CD4-positive, CD25-positive, alpha-beta regulatory T cell (primary cell): ENCODE results near the gene SLC39A10. TPM values are rescaled to one million over a fixed set of nuclear protein-coding genes. Genes with fewer than 3 reads are reported as not detected.
"Not testable (repeated sequence)": the region's sequence is repeated elsewhere in the genome, so short reads cannot be mapped to it uniquely, and the experiment has no call there.

Experiments used
- ATAC-seq, 2 donors: fragments of 150-1000 bp; cut with Tn5 transposase; one replicate each; pipeline ENCODE4 v1.10.0; 2021; ENCODE audit warnings: low read depth in 2 of 2, moderate number of reproducible peaks in 2 of 2, moderate library complexity in 1 of 2
- DNase-seq, 3 donors: peaks; one replicate each; pipeline versions ENCODE4 v3.0.0 to v3.0.0-alpha.2; 2012 to 2022; ENCODE audit warnings: mixed read lengths in 1 of 3
- H3K27ac ChIP-seq: one replicate; pipeline ENCODE4 v1.7.0; 2013; ENCODE audit warnings: mild to moderate bottlenecking, low read length; ENCODE audit not compliant: insufficient read depth, poor library complexity, severe bottlenecking
- H3K27me3 ChIP-seq: one replicate; pipeline ENCODE4 v1.7.0; 2013; ENCODE audit warnings: low read length; ENCODE audit not compliant: control insufficient read depth, insufficient read depth
- H3K36me3 ChIP-seq: one replicate; pipeline ENCODE4 v1.7.0; 2013; ENCODE audit warnings: mild to moderate bottlenecking, low read length, moderate library complexity; ENCODE audit not compliant: control insufficient read depth, insufficient read depth
- H3K4me1 ChIP-seq: 2 replicates; pipeline ENCODE4 v1.7.0; 2013; ENCODE audit warnings: mild to moderate bottlenecking, low read length; ENCODE audit not compliant: insufficient read depth, control insufficient read depth, poor library complexity, severe bottlenecking
- H3K4me3 ChIP-seq: one replicate; pipeline ENCODE4 v1.7.0; 2013; ENCODE audit warnings: low read depth, mild to moderate bottlenecking, low read length, moderate library complexity
- H3K9me3 ChIP-seq, 2 experiments: 1 replicate in 1 of 2; 2 replicates in 1 of 2; pipeline ENCODE4 v1.7.0; 2013; ENCODE audit warnings: low read length in 2 of 2, mild to moderate bottlenecking in 1 of 2, moderate library complexity in 1 of 2; ENCODE audit not compliant: control insufficient read depth in 2 of 2
- H3K27ac Mint-ChIP-seq, 3 donors: one replicate each; pipeline ENCODE4 v1.8.0; 2020 to 2022; ENCODE audit warnings: mild to moderate bottlenecking in 3 of 3, mixed read lengths in 3 of 3, moderate library complexity in 2 of 3
- H3K27me3 Mint-ChIP-seq: one replicate; pipeline ENCODE4 v1.8.0; 2022; ENCODE audit warnings: mild to moderate bottlenecking, mixed read lengths
- H3K36me3 Mint-ChIP-seq: one replicate; pipeline ENCODE4 v1.8.0; 2020; ENCODE audit warnings: mixed read lengths
- H3K4me1 Mint-ChIP-seq, 4 donors: one replicate each; pipeline ENCODE4 v1.8.0; 2020 to 2022; ENCODE audit warnings: mixed read lengths in 4 of 4, mild to moderate bottlenecking in 1 of 4
- H3K4me3 Mint-ChIP-seq, 4 donors: one replicate each; pipeline ENCODE4 v1.8.0; 2020 to 2022; ENCODE audit warnings: mild to moderate bottlenecking in 4 of 4, mixed read lengths in 4 of 4, moderate library complexity in 3 of 4
- H3K9me3 Mint-ChIP-seq, 7 donors: one replicate each; pipeline ENCODE4 v1.8.0; 2020 to 2022; ENCODE audit warnings: mixed read lengths in 7 of 7, mild to moderate bottlenecking in 3 of 7, moderate library complexity in 2 of 7
- polyA plus RNA-seq, 4 donors: library from polyadenylated mRNA; unstranded; fragments of 300-500 nt; fragmentation: Illumina TruSeq; gene quantifications; one replicate each; pipeline ENCODE4 v1.2.3, GENCODE V29; 2021
- total RNA-seq: library from RNA; stranded (reverse); gene quantifications from one replicate; pipeline ENCODE4 v1.2.3, GENCODE V29; 2022

Gene SLC39A10
- total and polyA plus RNA-seq, 5 donors from 2014 or later: 9.2 to 66.3 (median 11.5) TPM

- ATAC-seq (no peak), DNase-seq (peak; percentile 19 to 52 (median 51))
- peaks cover 47% of the 10 kb centered on the region for H3K4me1 ChIP-seq
Observed at GRCh38 chr2:195658541-195658890, 1.5 kb downstream of the SLC39A10 start.

GRCh38 chr2:195659114-195659513 lies 2.1 kb downstream of the SLC39A10 start:
- peaks cover 5% of the 10 kb centered on the region for H3K27me3 Mint-ChIP-seq
- Histone ChIP-seq H3K9me3 (no peaks in the 10 kb centered on the region), H3K27me3 (no peaks in the 10 kb centered on the region), H3K4me3 (peak overlapping the region; percentile 96), H3K36me3 (peaks cover 5% of the 10 kb centered on the region), H3K4me1 (peaks cover 47% of the 10 kb centered on the region), H3K27ac (peak overlapping the region; percentile 98)
- peak overlapping the region; percentile 96 to 100 (median 98) for H3K4me3 Mint-ChIP-seq
- peak overlapping the region; percentile 99 to 100 (median 100) for H3K27ac Mint-ChIP-seq
- peak; percentile 27 to 83 (median 81) for DNase-seq
- peaks cover 0 to 2% (median 0%) of the 10 kb centered on the region in 7 donors for H3K9me3 Mint-ChIP-seq
- ATAC-seq: peak; percentile 21 to 32
- peaks cover 26% of the 10 kb centered on the region for H3K36me3 Mint-ChIP-seq
- peaks cover 17 to 43% (median 35%) of the 10 kb centered on the region in 4 donors for H3K4me1 Mint-ChIP-seq

More at GRCh38 chr2:195658541-195658890, 1.5 kb downstream of the SLC39A10 start:
- Histone ChIP-seq H3K36me3 (peaks cover 5% of the 10 kb centered on the region), H3K27ac (peak overlapping the region; percentile 98), H3K9me3 (no peaks in the 10 kb centered on the region), H3K27me3 (no peaks in the 10 kb centered on the region), H3K4me3 (peak overlapping the region; percentile 96)
- peaks cover 0 to 2% (median 0%) of the 10 kb centered on the region in 7 donors for H3K9me3 Mint-ChIP-seq
- H3K27ac Mint-ChIP-seq: peak overlapping the region; percentile 99 to 100 (median 100)
- peaks cover 5% of the 10 kb centered on the region for H3K27me3 Mint-ChIP-seq
- peaks cover 26% of the 10 kb centered on the region for H3K36me3 Mint-ChIP-seq
- peak overlapping the region; percentile 96 to 100 (median 98) for H3K4me3 Mint-ChIP-seq
- peaks cover 17 to 40% (median 34%) of the 10 kb centered on the region in 4 donors for H3K4me1 Mint-ChIP-seq

GRCh38 chr2:195659982-195660890 lies 3.2 kb downstream of the SLC39A10 start:
- DNase-seq: peak; percentile 69 to 90 (median 82)
- peak overlapping the region; percentile 98 for H3K27ac ChIP-seq
- H3K9me3 ChIP-seq: no peaks in the 10 kb centered on the region
- H3K36me3 ChIP-seq: peaks cover 5% of the 10 kb centered on the region
- Mint-ChIP-seq H3K27ac (peak overlapping the region; percentile 99 to 100 (median 100)), H3K4me1 (peaks cover 17 to 50% (median 39%) of the 10 kb centered on the region in 4 donors), H3K36me3 (peaks cover 26% of the 10 kb centered on the region), H3K27me3 (peaks cover 5% of the 10 kb centered on the region), H3K9me3 (peaks cover 0 to 2% (median 0%) of the 10 kb centered on the region in 7 donors), H3K4me3 (peak overlapping the region; percentile 96 to 100 (median 98))
- peaks cover 47% of the 10 kb centered on the region for H3K4me1 ChIP-seq
- no peaks in the 10 kb centered on the region for H3K27me3 ChIP-seq
- ATAC-seq: no peak
- H3K4me3 ChIP-seq: peak overlapping the region; percentile 96

- peaks cover 0 to under 1% (median 0%) of the 10 kb centered on the region in 7 donors for H3K9me3 Mint-ChIP-seq
- H3K27ac ChIP-seq: peak overlapping the region; percentile 98
- H3K27ac Mint-ChIP-seq: peak overlapping the region; percentile 33 to 78 (median 62)
- no peaks in the 10 kb centered on the region for H3K27me3 ChIP-seq
- peaks cover 32 to 58% (median 37%) of the 10 kb centered on the region in 4 donors for H3K4me1 Mint-ChIP-seq
- peaks cover 5% of the 10 kb centered on the region for H3K27me3 Mint-ChIP-seq
- H3K36me3 Mint-ChIP-seq: peaks cover 23% of the 10 kb centered on the region
- H3K4me3 ChIP-seq: peak overlapping the region; percentile 17
- H3K4me1 ChIP-seq: peaks cover 41% of the 10 kb centered on the region
- peak overlapping the region in 1 of 4 donors; percentile 60 for H3K4me3 Mint-ChIP-seq
- DNase-seq (no peak), ATAC-seq (no peak)
- H3K36me3 ChIP-seq: peaks cover 5% of the 10 kb centered on the region
- H3K9me3 ChIP-seq: no peaks in the 10 kb centered on the region
Observed at GRCh38 chr2:195662138-195662537, 5.1 kb downstream of the SLC39A10 start.

GRCh38 chr2:195663007-195663406 lies 6.0 kb downstream of the SLC39A10 start:
- Histone ChIP-seq H3K4me3 (peak overlapping the region; percentile 28), H3K27me3 (no peaks in the 10 kb centered on the region), H3K9me3 (no peaks in the 10 kb centered on the region), H3K4me1 (peaks cover 40% of the 10 kb centered on the region), H3K36me3 (peaks cover 5% of the 10 kb centered on the region), H3K27ac (peak overlapping the region; percentile 45)
- DNase-seq: no peak
- peaks cover 2% of the 10 kb centered on the region for H3K27me3 Mint-ChIP-seq
- H3K36me3 Mint-ChIP-seq: peaks cover 20% of the 10 kb centered on the region
- no peaks in the 10 kb centered on the region for H3K9me3 Mint-ChIP-seq
- ATAC-seq: no peak
- H3K27ac Mint-ChIP-seq: peak overlapping the region; percentile 51 to 78 (median 68)
- peak overlapping the region in 3 of 4 donors; percentile 3 to 48 (median 14) for H3K4me3 Mint-ChIP-seq
- H3K4me1 Mint-ChIP-seq: peaks cover 39 to 66% (median 42%) of the 10 kb centered on the region in 4 donors

- Mint-ChIP-seq H3K4me3 (peak overlapping the region in 1 of 4 donors; percentile 63), H3K27ac (peak overlapping the region; percentile 76 to 94 (median 92)), H3K36me3 (peaks cover 7% of the 10 kb centered on the region), H3K27me3 (no peaks in the 10 kb centered on the region), H3K9me3 (no peaks in the 10 kb centered on the region), H3K4me1 (peaks cover 39 to 77% (median 47%) of the 10 kb centered on the region in 4 donors)
- no peak for ATAC-seq
- H3K4me3 ChIP-seq: no peak overlapping the region
- peaks cover 32% of the 10 kb centered on the region for H3K4me1 ChIP-seq
- no peaks in the 10 kb centered on the region for H3K9me3 ChIP-seq
- H3K27ac ChIP-seq: peak overlapping the region; percentile 33
- H3K36me3 ChIP-seq: peaks cover 5% of the 10 kb centered on the region
- no peaks in the 10 kb centered on the region for H3K27me3 ChIP-seq
- DNase-seq: no peak
Observed at GRCh38 chr2:195664528-195664927, 7.5 kb downstream of the SLC39A10 start.

- H3K27me3 ChIP-seq, H3K36me3 ChIP-seq, H3K4me3 Mint-ChIP-seq, H3K9me3 Mint-ChIP-seq, DNase-seq, ATAC-seq, H3K27ac ChIP-seq, H3K4me3 ChIP-seq, H3K27me3 Mint-ChIP-seq, H3K36me3 Mint-ChIP-seq, H3K9me3 ChIP-seq: not testable (repeated sequence)
- Mint-ChIP-seq H3K4me1 (peaks cover 35 to 75% (median 43%) of the 10 kb centered on the region in 4 donors), H3K27ac (peak overlapping the region; percentile 76 to 94 (median 92))
- peaks cover 26% of the 10 kb centered on the region for H3K4me1 ChIP-seq
Observed at GRCh38 chr2:195665153-195665552, 8.1 kb downstream of the SLC39A10 start.
